ENCODE measurements around the gene STUM. TPM values are rescaled to one million over a fixed set of nuclear protein-coding genes. Genes with fewer than 3 reads are reported as not detected.
A peak's percentile ranks its signal among the peaks of the same experiment; 100 is the strongest.

STUM gene
- total RNA-seq, 3 donors from 2014 or later, result 1.1 to 7.2 (median 2.2) TPM

DNA sequence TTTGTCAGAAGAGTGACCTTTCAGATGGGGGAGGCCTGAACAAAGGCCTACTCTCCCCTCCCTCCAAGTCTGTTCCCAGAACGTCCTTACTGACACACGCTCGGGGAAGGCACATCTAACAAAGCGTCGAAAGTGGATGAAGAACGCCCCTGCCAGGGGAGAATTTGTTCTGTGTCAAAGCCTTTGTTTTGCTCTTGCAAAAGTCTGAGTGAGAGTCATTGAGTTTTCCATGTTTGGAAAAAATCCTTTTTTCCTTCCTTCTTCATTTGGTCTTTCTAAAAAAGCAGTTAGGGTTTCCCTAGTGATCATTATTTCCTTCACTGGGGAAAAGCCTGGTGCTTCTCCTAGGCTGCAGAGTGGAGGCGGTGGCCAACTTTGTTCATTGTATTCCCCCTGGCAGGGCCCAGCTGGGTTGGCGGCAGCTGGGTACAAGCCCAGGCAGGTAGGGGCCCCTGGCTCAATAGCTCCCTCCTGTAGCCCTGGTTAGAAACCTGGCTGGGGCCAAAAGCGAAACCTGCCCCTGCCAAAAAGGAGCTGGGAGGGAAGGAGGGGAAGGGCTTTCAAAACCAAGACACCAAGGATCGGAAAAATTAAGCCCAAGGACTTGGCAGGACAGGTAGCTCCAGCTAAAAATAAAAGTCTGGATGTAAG is 109.5 kb downstream of the STUM start:
- intact Hi-C loops (cut with DNase I; ENCODE audit: low total_unique reads), result no loop called here
- H3K9me3 ChIP-seq, result no peaks in the 10 kb centered on the region
- H3K4me3 ChIP-seq, result peak overlapping the region in 2 of 3 donors; percentile 19 to 21
- H3K4me1 ChIP-seq, result peaks cover 8 to 50% of the 10 kb centered on the region in 2 donors
- H3K27ac ChIP-seq, result peak overlapping the region; percentile 83 to 91
- TF ChIP-seq POLR2A (IDR thresholded peaks at IDR 0.05) (no peak), CTCF (IDR thresholded peaks at IDR 0.05) (no peak)
- H3K27me3 ChIP-seq, result no peaks in the 10 kb centered on the region
- no peaks in the 10 kb centered on the region for H3K36me3 ChIP-seq
- peak; percentile 62 to 90 for DNase-seq (ENCODE audit: low spot score in 2 of 2)

DNA sequence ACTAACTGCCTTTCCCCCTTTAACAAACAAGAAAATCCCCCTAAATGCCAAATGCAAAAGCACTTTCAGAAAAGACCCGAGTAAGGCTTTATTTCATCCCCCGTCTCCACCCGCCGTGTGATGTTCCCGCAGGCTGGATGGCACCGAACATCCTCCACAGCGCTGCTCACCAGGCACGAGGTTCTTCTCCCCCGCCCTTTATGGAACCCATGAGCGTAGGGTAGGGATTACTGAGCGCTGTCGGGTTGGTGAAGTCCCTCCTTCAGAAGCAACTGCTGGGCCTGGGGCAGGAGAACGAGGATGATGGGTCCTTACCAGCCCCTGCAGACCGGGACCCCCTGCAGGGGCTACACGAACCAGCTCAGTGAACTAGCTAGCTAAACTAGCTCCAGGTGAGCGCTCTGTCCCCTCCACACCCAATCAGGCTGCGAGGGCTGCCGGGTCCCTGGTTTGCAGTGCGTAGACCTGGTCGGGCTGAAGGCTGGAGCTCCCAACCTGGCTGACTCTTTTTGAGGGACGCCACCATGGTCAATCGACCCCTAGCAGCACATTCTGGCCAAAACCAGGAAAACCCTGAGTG is 110.1 kb downstream of the STUM start:
- Histone ChIP-seq H3K36me3 (no peaks in the 10 kb centered on the region), H3K9me3 (no peaks in the 10 kb centered on the region), H3K27ac (peak overlapping the region; percentile 83 to 91), H3K4me1 (peaks cover 13 to 56% of the 10 kb centered on the region in 2 donors), H3K4me3 (peak overlapping the region in 2 of 3 donors; percentile 19 to 21), H3K27me3 (no peaks in the 10 kb centered on the region)
- intact Hi-C loops (cut with DNase I; ENCODE audit: low total_unique reads), result no loop called here
- DNase-seq (ENCODE audit: low spot score in 2 of 2), result no peak
- no peak for TF ChIP-seq POLR2A (IDR thresholded peaks at IDR 0.05)
- TF ChIP-seq CTCF (IDR thresholded peaks at IDR 0.05), result no peak
- no peak for TF ChIP-seq POLR2AphosphoS5 (IDR thresholded peaks at IDR 0.05)

Other genes with a start within 250 kb of the STUM start
- gene LIN9, start 239.6 kb upstream of the STUM start, total RNA-seq, result 1 to 10 TPM; 1.9 to 5.6 (median 2.6) TPM
- gene PARP1, start 140.7 kb upstream of the STUM start, total RNA-seq, result 10 to 100 TPM; 53.0 to 83.9 (median 72.3) TPM
- 10 to 100 TPM; 24.0 to 37.6 (median 25.6) TPM for gene ITPKB, start 190.5 kb downstream of the STUM start, total RNA-seq